ENCODE results near the gene STYX. TPM values are rescaled to one million over a fixed set of nuclear protein-coding genes. Genes with fewer than 3 reads are reported as not detected.

STYX gene
- total RNA-seq, 2 experiments from 2014 or later: 15.3 to 16.2 TPM

- POLR2A ChIA-PET: no interaction called here
- CTCF ChIA-PET: interaction anchor here (1.1 kb wide), 1 partner anchor 14 kb away, joined by 3 read pairs; no protein-coding TSS in a partner anchor
- Histone ChIP-seq H3K36me3 (ENCODE audit: insufficient read depth, low read length) (no peaks in the 10 kb centered on the region), H3K9me3 (ENCODE audit: control insufficient read depth in 1 of 2, insufficient read depth in 1 of 2, low read length in 2 of 2) (peaks cover 3 to 8% of the 10 kb centered on the region in 2 experiments), H3K27me3 (ENCODE audit: control insufficient read depth in 1 of 2, insufficient read depth in 2 of 2, low read length in 2 of 2) (no peaks in the 10 kb centered on the region), H3K4me1 (ENCODE audit: insufficient read depth, low read length) (peaks cover 4% of the 10 kb centered on the region), H3K27ac (ENCODE audit: low read depth in 1 of 2, low read length in 2 of 2) (no peak overlapping the region), H3K4me3 (ENCODE audit: low read length) (no peak overlapping the region)
- Mint-ChIP-seq H3K36me3 (ENCODE audit: low read depth) (no peaks in the 10 kb centered on the region), H3K9me3 (peaks cover 6% of the 10 kb centered on the region), H3K4me3 (no peak overlapping the region), H3K27me3 (no peaks in the 10 kb centered on the region), H3K27ac (no peak overlapping the region), H3K4me1 (ENCODE audit: low read depth) (peaks cover 15% of the 10 kb centered on the region)
- intact Hi-C loops (cut with DNase I, micrococcal nuclease): loop anchor here in 1 of 2 experiments (10.0 kb wide), 1 partner anchor 813 kb away; the partner anchor contains the start of gene RTRAF
- ATAC-seq (ENCODE audit: poor library complexity) (no peak), DNase-seq (peak in 1 of 14 experiments; percentile 32)
- no peak for TF ChIP-seq CTCF (IDR thresholded peaks at IDR 0.05)
These were observed 67.7 kb downstream of the STYX start for GRCh38 chr14:52797653-52798052.

- Histone ChIP-seq H3K4me3 (ENCODE audit: low read length) (no peak overlapping the region), H3K36me3 (ENCODE audit: insufficient read depth, low read length) (no peaks in the 10 kb centered on the region), H3K9me3 (ENCODE audit: control insufficient read depth in 1 of 2, insufficient read depth in 1 of 2, low read length in 2 of 2) (peaks cover 3 to 8% of the 10 kb centered on the region in 2 experiments), H3K27me3 (ENCODE audit: control insufficient read depth in 1 of 2, insufficient read depth in 2 of 2, low read length in 2 of 2) (no peaks in the 10 kb centered on the region), H3K27ac (ENCODE audit: low read depth in 1 of 2, low read length in 2 of 2) (no peak overlapping the region), H3K4me1 (ENCODE audit: insufficient read depth, low read length) (peaks cover 4% of the 10 kb centered on the region)
- no peak for TF ChIP-seq CTCF (IDR thresholded peaks at IDR 0.05)
- Mint-ChIP-seq H3K27me3 (no peaks in the 10 kb centered on the region), H3K9me3 (peaks cover 6% of the 10 kb centered on the region), H3K27ac (no peak overlapping the region), H3K4me1 (ENCODE audit: low read depth) (peaks cover 15% of the 10 kb centered on the region), H3K4me3 (no peak overlapping the region), H3K36me3 (ENCODE audit: low read depth) (no peaks in the 10 kb centered on the region)
- intact Hi-C loops (cut with DNase I, micrococcal nuclease): loop anchor here in 1 of 2 experiments (10.0 kb wide), 1 partner anchor 814 kb away; the partner anchor contains the start of gene RTRAF
- DNase-seq: no peak
- no peak for ATAC-seq (ENCODE audit: poor library complexity)
- CTCF ChIA-PET: no interaction called here
- POLR2A ChIA-PET: no interaction called here
These were observed 68.9 kb downstream of the STYX start for GRCh38 chr14:52798826-52799225.

- H3K9me3 ChIP-seq (ENCODE audit: control insufficient read depth in 1 of 2, insufficient read depth in 1 of 2, low read length in 2 of 2): peaks cover 3 to 8% of the 10 kb centered on the region in 2 experiments
- no peak for TF ChIP-seq CTCF (IDR thresholded peaks at IDR 0.05)
- no peak overlapping the region for H3K4me3 Mint-ChIP-seq
- peak in 3 of 14 experiments; percentile 4 to 38 (median 11) for DNase-seq
- no peak overlapping the region for H3K27ac Mint-ChIP-seq
- intact Hi-C loops (cut with DNase I, micrococcal nuclease): no loop called here
- peaks cover 6% of the 10 kb centered on the region for H3K9me3 Mint-ChIP-seq
- no peak overlapping the region for H3K4me3 ChIP-seq (ENCODE audit: low read length)
- no peaks in the 10 kb centered on the region for H3K36me3 ChIP-seq (ENCODE audit: insufficient read depth, low read length)
- H3K27ac ChIP-seq (ENCODE audit: low read depth in 1 of 2, low read length in 2 of 2): no peak overlapping the region
- no peaks in the 10 kb centered on the region for H3K36me3 Mint-ChIP-seq (ENCODE audit: low read depth)
- ChIA-PET POLR2A (no interaction called here), CTCF (interaction anchor here (0.5 kb wide), 1 partner anchor 302 kb away, joined by 3 read pairs; no protein-coding TSS in a partner anchor)
- peaks cover 15% of the 10 kb centered on the region for H3K4me1 Mint-ChIP-seq (ENCODE audit: low read depth)
- peak; percentile 64 for ATAC-seq (ENCODE audit: poor library complexity)
- H3K27me3 ChIP-seq (ENCODE audit: control insufficient read depth in 1 of 2, insufficient read depth in 2 of 2, low read length in 2 of 2): no peaks in the 10 kb centered on the region
- peaks cover 4% of the 10 kb centered on the region for H3K4me1 ChIP-seq (ENCODE audit: insufficient read depth, low read length)
- no peaks in the 10 kb centered on the region for H3K27me3 Mint-ChIP-seq
These were observed 71.2 kb downstream of the STYX start for GRCh38 chr14:52801014-52801712.
